Measurements from ENCODE around the gene PRG3. TPM values are rescaled to one million over a fixed set of nuclear protein-coding genes. Genes with fewer than 3 reads are reported as not detected.

PRG3 gene
- total and polyA plus RNA-seq, 3 donors from 2014 or later, result not detected

DNA sequence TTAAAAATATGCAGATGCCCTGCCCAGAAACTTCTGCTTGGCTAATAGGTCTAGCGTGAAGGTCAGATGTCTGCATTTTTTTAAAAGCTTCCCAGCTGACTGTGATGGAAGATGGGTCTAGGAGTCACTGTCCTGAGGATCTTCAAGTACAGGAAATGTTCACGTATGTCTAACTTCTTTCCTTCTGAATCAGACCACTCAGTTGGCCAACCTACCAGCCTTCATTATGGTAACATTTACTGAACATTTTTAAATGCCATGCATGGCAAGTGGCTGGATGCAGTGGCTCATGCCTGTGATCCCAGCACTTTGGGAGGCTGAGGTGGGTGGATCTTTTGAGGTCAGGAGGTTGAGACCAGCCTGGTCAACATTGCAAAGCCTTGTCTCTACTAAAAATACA, 10.6 kb upstream of the PRG3 start:
- no peaks in the 10 kb centered on the region for H3K27me3 ChIP-seq
- H3K27ac ChIP-seq, result no peak overlapping the region
- TF ChIP-seq POLR2A (IDR thresholded peaks at IDR 0.05), result no peak
- TF ChIP-seq, protein P1, sequence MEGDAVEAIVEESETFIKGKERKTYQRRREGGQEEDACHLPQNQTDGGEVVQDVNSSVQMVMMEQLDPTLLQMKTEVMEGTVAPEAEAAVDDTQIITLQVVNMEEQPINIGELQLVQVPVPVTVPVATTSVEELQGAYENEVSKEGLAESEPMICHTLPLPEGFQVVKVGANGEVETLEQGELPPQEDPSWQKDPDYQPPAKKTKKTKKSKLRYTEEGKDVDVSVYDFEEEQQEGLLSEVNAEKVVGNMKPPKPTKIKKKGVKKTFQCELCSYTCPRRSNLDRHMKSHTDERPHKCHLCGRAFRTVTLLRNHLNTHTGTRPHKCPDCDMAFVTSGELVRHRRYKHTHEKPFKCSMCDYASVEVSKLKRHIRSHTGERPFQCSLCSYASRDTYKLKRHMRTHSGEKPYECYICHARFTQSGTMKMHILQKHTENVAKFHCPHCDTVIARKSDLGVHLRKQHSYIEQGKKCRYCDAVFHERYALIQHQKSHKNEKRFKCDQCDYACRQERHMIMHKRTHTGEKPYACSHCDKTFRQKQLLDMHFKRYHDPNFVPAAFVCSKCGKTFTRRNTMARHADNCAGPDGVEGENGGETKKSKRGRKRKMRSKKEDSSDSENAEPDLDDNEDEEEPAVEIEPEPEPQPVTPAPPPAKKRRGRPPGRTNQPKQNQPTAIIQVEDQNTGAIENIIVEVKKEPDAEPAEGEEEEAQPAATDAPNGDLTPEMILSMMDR (IDR thresholded peaks at IDR 0.05), result no peak
- no peaks in the 10 kb centered on the region for H3K9me3 ChIP-seq
- H3K36me3 ChIP-seq (ENCODE audit: low read depth, missing control alignments), result no peaks in the 10 kb centered on the region
- 76 to 83% methylated on average over 2 of the region's 2 CpGs for WGBS, 2 donors
- DNase-seq, result no peak
- intact Hi-C loops (cut with DNase I; ENCODE audit: low total_unique reads), result no loop called here
- H3K4me1 ChIP-seq, result no peaks in the 10 kb centered on the region
- no peak overlapping the region for H3K4me3 ChIP-seq

DNA sequence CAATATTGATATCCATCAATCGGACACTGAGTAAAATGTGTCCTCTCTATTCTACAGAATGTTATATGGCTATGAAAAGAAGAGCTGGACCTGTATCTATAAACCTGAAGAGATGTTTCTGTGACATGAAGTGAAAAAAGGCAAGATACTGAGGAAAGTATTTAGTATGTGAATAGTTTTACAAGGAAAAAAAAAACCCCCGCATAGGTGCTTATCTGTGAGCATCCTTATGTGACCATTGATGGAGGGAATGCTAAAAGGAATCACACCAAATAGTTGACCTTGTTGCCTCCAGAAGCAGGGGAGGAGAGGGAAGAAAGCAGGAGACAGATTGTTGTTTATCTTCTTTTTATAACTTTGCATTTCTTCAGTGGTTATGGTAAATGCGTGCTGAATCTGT, 10.2 kb upstream of the PRG3 start:
- intact Hi-C loops (cut with DNase I; ENCODE audit: low total_unique reads), result no loop called here
- Histone ChIP-seq H3K4me3 (no peak overlapping the region), H3K27me3 (no peaks in the 10 kb centered on the region), H3K9me3 (no peaks in the 10 kb centered on the region), H3K36me3 (ENCODE audit: low read depth, missing control alignments) (no peaks in the 10 kb centered on the region), H3K27ac (no peak overlapping the region), H3K4me1 (no peaks in the 10 kb centered on the region)
- no peak for DNase-seq
- WGBS, 2 donors, result 86% methylated on average over 3 of the region's 3 CpGs
- TF ChIP-seq, protein P1 (IDR thresholded peaks at IDR 0.05), result no peak

DNA sequence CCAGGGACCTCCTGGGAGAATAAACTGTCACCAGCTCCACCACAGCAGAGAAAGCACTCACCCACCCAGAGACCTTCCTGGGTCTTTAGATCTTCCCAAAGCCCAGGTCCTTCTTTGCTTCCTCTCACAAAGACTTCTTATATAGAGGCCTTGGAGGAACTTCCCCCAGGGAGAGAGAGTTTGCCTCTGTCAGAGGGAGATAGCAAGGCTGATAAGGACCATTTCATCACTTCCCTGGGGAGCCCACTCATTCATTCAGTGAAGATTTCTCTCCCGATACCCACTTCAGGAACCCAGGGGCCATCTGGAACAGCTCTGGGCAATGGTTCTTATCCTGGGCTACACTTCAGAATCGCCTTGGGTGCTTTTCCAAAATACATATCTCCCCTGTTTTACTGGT, 9.6 kb upstream of the PRG3 start, which contains the start of gene PRG2:
Gene PRG2, minus strand, starts transcription at position 116 of the 400 bp plus-strand sequence. CDS start 706 bp downstream, outside the sequence.
- no peaks in the 10 kb centered on the region for H3K4me1 ChIP-seq
- 85 to 87% methylated on average over 2 of the region's 2 CpGs for WGBS, 2 donors
- H3K4me3 ChIP-seq, result no peak within 1 kb of the TSS
- no peaks in the 10 kb centered on the region for H3K36me3 ChIP-seq (ENCODE audit: low read depth, missing control alignments)
- intact Hi-C loops (cut with DNase I; ENCODE audit: low total_unique reads), result no loop called here
- no peak for TF ChIP-seq POLR2A (IDR thresholded peaks at IDR 0.05)
- TF ChIP-seq, protein P1 (IDR thresholded peaks at IDR 0.05), result no peak
- no peaks in the 10 kb centered on the region for H3K27me3 ChIP-seq
- no peak within 1 kb of the TSS for H3K27ac ChIP-seq
- DNase-seq, result no peak
- no peaks in the 10 kb centered on the region for H3K9me3 ChIP-seq

DNA sequence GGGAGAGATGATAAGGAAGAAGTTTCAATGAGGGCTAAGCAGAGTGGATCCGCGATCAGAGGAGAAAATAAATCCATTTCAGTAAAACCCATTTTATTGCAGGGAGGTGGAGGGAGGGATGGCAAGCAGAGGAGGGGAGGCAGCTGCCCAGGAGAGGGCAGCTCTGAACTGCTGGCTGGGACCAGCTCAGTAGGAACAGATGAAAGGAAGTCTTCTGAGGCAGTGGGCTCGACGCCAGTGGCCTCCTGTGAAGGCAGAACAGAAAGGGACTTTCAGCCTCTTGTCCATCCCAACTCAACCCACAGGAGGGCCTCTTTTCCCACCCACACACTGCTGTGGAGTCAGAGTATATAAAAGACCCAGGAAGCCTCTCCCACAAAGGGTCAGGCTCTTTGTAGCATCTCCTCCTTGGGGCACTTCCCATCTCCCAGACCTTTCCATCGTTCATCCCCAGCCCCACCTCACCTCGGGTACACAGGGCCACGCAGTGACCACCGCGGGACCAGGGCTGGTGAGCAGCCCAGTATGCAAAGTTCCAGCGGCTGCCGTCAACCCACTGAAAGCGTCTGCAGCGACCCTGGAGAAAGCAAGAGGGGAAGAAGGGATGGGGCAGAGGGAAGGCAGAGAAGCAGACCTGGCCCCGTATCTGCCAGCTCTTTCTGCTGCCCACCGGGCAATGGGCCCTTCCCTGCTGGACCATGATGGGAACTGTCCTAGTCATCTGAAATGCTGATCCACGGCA, 6.5 kb upstream of the PRG3 start:
- no peak overlapping the region for H3K27ac ChIP-seq
- no peaks in the 10 kb centered on the region for H3K36me3 ChIP-seq (ENCODE audit: low read depth, missing control alignments)
- intact Hi-C loops (cut with DNase I; ENCODE audit: low total_unique reads), result no loop called here
- no peak for DNase-seq
- no peaks in the 10 kb centered on the region for H3K9me3 ChIP-seq
- H3K4me1 ChIP-seq, result no peaks in the 10 kb centered on the region
- WGBS, 2 donors, result 79 to 86% methylated on average over 16 of the region's 16 CpGs
- TF ChIP-seq, protein P1 (IDR thresholded peaks at IDR 0.05), result no peak
- TF ChIP-seq POLR2A (IDR thresholded peaks at IDR 0.05), result no peak
- H3K27me3 ChIP-seq, result no peaks in the 10 kb centered on the region
- H3K4me3 ChIP-seq, result no peak overlapping the region
